DOHH2 (cell line): ENCODE measurements around the gene KDM4C.

ENCODE experiments used
- CTCF ChIP-seq: fragments of 200-600 bp; sonication (generic); IDR thresholded peaks from one replicate; pipeline ENCODE4 v1.5.1; 2014; ENCODE audit warnings: antibody characterized with exemption, mild to moderate bottlenecking, low read depth, low read length; ENCODE audit not compliant: poor library complexity, severe bottlenecking
- EZH2phosphoT487 ChIP-seq: fragments of 200-600 bp; sonication (generic); IDR thresholded peaks from 2 replicates; pipeline ENCODE4 v1.6.1; 2017; ENCODE audit warnings: borderline replicate concordance, mild to moderate bottlenecking, antibody characterized with exemption, low read length, moderate library complexity, mixed read lengths

GRCh38 chr9:7027996-7028395 is 270.2 kb downstream of the KDM4C start:
- TF ChIP-seq CTCF (no peak), EZH2phosphoT487 (no peak)
